OCI-LY7 (cell line): Measurements from ENCODE around the gene G3BP2. TPM values are rescaled to one million over a fixed set of nuclear protein-coding genes. Genes with fewer than 3 reads are reported as not detected.

ENCODE experiments used
- BruUV-seq: library from RNA; stranded (reverse); fragments of 400-500 nt; replicated peaks from 2 replicates; lab custom pipeline; 2021; lab: Mats Ljungman, UMichigan
- CTCF ChIA-PET: fragments of 300-600 bp; sonication (Branson Sonifier 250); formaldehyde crosslinking; loops from one replicate; lab custom pipeline; 2022; ENCODE audit warnings: antibody characterized with exemption; ENCODE audit not compliant: unreplicated experiment; lab: Charles Lee
- POLR2A ChIA-PET: fragments of 300-600 bp; sonication (Branson Sonifier 250); formaldehyde crosslinking; loops from one replicate; lab custom pipeline; 2022; ENCODE audit warnings: antibody characterized with exemption; lab: Charles Lee
- DNase-seq: peaks from one replicate; pipeline ENCODE4 v3.0.0-alpha.2; 2015; ENCODE audit warnings: low spot score
- H2AFZ ChIP-seq: fragments of 200-600 bp; sonication (generic), shearing (Covaris generic); 2 replicates; pipeline ENCODE4 v1.6.1; 2014; ENCODE audit warnings: mild to moderate bottlenecking, antibody characterized with exemption, low read length, moderate library complexity
- H3K27ac ChIP-seq: fragments of 200-600 bp; sonication (generic); 2 replicates; pipeline ENCODE4 v1.5.1; 2014; ENCODE audit warnings: mixed run types, low read depth, mild to moderate bottlenecking, moderate library complexity, low read length, inconsistent platforms; ENCODE audit not compliant: poor library complexity, severe bottlenecking
- H3K36me3 ChIP-seq: fragments of 200-600 bp; sonication (generic); 2 replicates; pipeline ENCODE4 v1.6.1; 2014; ENCODE audit warnings: mild to moderate bottlenecking, antibody characterized with exemption, low read length, moderate library complexity, mixed read lengths; ENCODE audit not compliant: insufficient read depth
- H3K4me1 ChIP-seq: fragments of 200-600 bp; sonication (generic); 2 replicates; pipeline ENCODE4 v1.5.1; 2014; ENCODE audit warnings: mild to moderate bottlenecking, low read length; ENCODE audit not compliant: insufficient read depth, poor library complexity, severe bottlenecking
- H3K4me2 ChIP-seq: fragments of 200-600 bp; sonication (generic); 2 replicates; pipeline ENCODE4 v1.6.1; 2014; ENCODE audit warnings: mild to moderate bottlenecking, low read length
- H3K4me3 ChIP-seq: fragments of 200-600 bp; sonication (generic); 2 replicates; pipeline ENCODE4 v1.5.1; 2014; ENCODE audit warnings: mild to moderate bottlenecking, low read depth, low read length; ENCODE audit not compliant: poor library complexity, severe bottlenecking
- H3K79me2 ChIP-seq: fragments of 200-600 bp; sonication (generic); 2 replicates; pipeline ENCODE4 v1.6.1; 2016; ENCODE audit warnings: low read depth, mild to moderate bottlenecking, low read length, moderate library complexity, mixed read lengths; ENCODE audit not compliant: insufficient read depth
- H3K9me2 ChIP-seq: fragments of 200-600 bp; sonication (generic); 2 replicates; pipeline ENCODE4 v1.6.1; 2016; ENCODE audit warnings: mild to moderate bottlenecking, low read length, mixed read lengths; ENCODE audit not compliant: insufficient read depth
- H3K9me3 ChIP-seq: fragments of 200-600 bp; sonication (generic); 2 replicates; pipeline ENCODE4 v1.6.1; 2014; ENCODE audit warnings: mild to moderate bottlenecking, mixed run types, low read length, mixed read lengths
- H4K20me1 ChIP-seq: fragments of 200-600 bp; sonication (generic); 2 replicates; pipeline ENCODE4 v1.6.1; 2014; ENCODE audit warnings: mild to moderate bottlenecking, antibody characterized with exemption, low read length, moderate library complexity, mixed read lengths; ENCODE audit not compliant: insufficient read depth
- EZH2phosphoT487 ChIP-seq: fragments of 200-600 bp; sonication (generic); IDR thresholded peaks from 2 replicates; pipeline ENCODE4 v1.6.1; 2018; ENCODE audit warnings: low read depth, borderline replicate concordance, mild to moderate bottlenecking, mixed run types, antibody characterized with exemption, low read length, moderate library complexity, mixed read lengths
- intact Hi-C: fragments of 100-400 bp; cut with micrococcal nuclease; formaldehyde crosslinking; loops from one replicate; pipeline ENCODE4 v1.10.0; 2022; ENCODE audit not compliant: unreplicated experiment
- total RNA-seq, 2 experiments: library from RNA; depleted of rRNA in 1 of 2; stranded (reverse); fragments of >200 nt in 1 of 2; shearing (Covaris generic) in 1 of 2; gene quantifications; 2 replicates each; pipeline ENCODE4 v1.2.3, GENCODE V29; 2014 to 2022
- TF ChIP-seq, protein P1 (sequence below): fragments of 200-600 bp; sonication (generic); conservative IDR thresholded peaks from 2 replicates; pipeline ENCODE4 v1.5.1; 2014; ENCODE audit warnings: mild to moderate bottlenecking, antibody characterized with exemption, low read length, moderate library complexity, mixed read lengths

G3BP2 gene
- total RNA-seq, 2 experiments from 2014 or later: 56.7 to 147 TPM

DNA sequence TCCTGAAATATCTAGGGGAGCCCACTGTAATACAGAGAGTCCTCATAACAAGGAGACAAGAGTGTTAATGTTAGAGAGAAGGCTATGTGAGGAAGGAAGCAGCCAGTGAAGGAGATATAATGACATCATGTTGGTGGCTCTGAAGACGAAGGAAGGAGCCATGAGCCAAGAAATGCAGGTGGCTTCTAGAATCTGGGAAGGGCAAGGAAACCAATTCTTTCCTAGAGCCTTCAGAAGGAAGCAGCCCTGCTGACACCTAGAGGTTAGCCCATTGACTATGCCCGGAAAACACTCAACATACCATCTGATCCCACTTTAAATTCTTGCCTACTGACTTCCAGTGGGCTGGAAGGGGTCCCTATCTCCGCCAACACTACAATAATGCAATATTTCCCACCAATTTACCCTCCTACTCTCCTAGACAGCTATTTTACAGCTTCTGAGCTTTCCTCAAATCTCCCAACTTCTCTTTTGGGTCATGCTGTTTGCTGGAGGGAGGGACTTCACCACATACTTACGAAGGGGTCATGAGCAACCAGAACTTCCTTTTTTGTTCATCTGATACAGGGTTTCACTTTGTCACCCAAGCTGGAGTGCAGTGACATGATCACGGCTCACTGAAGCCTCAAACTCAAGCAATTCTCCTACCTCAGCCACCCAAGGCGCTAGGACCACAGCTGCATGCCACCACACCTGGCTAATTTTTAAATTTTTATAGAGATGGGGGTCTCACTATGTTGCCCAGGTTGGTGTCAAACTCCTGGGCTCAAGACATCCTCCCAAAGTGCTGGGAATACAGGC, 25.2 kb upstream of the G3BP2 start:
- peak overlapping the region; percentile 37; the same call in 1 of the 2 replicates for H3K4me2 ChIP-seq
- CTCF ChIA-PET: no interaction called here
- H3K9me2 ChIP-seq: no peaks in the 10 kb centered on the region
- TF ChIP-seq, protein P1, sequence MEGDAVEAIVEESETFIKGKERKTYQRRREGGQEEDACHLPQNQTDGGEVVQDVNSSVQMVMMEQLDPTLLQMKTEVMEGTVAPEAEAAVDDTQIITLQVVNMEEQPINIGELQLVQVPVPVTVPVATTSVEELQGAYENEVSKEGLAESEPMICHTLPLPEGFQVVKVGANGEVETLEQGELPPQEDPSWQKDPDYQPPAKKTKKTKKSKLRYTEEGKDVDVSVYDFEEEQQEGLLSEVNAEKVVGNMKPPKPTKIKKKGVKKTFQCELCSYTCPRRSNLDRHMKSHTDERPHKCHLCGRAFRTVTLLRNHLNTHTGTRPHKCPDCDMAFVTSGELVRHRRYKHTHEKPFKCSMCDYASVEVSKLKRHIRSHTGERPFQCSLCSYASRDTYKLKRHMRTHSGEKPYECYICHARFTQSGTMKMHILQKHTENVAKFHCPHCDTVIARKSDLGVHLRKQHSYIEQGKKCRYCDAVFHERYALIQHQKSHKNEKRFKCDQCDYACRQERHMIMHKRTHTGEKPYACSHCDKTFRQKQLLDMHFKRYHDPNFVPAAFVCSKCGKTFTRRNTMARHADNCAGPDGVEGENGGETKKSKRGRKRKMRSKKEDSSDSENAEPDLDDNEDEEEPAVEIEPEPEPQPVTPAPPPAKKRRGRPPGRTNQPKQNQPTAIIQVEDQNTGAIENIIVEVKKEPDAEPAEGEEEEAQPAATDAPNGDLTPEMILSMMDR: no peak
- TF ChIP-seq EZH2phosphoT487: no peak
- POLR2A ChIA-PET: interaction anchor here (0.7 to 1.0 kb wide), 2 partner anchors 15 to 50 kb away, joined by 3 to 4 read pairs; no protein-coding TSS in a partner anchor
- H4K20me1 ChIP-seq: no peaks in the 10 kb centered on the region
- H3K4me1 ChIP-seq: peaks cover 13% of the 10 kb centered on the region
- no peak overlapping the region for H3K4me3 ChIP-seq
- H3K79me2 ChIP-seq: no peaks in the 10 kb centered on the region
- H3K9me3 ChIP-seq: no peaks in the 10 kb centered on the region
- intact Hi-C loops: no loop called here
- no peak overlapping the region for H3K27ac ChIP-seq
- no peaks in the 10 kb centered on the region; the same call in 1 of the 2 replicates for H3K36me3 ChIP-seq
- no TSS peak for BruUV-seq
- peak overlapping the region; percentile 73 for H2AFZ ChIP-seq
- peak; percentile 53 for DNase-seq

DNA sequence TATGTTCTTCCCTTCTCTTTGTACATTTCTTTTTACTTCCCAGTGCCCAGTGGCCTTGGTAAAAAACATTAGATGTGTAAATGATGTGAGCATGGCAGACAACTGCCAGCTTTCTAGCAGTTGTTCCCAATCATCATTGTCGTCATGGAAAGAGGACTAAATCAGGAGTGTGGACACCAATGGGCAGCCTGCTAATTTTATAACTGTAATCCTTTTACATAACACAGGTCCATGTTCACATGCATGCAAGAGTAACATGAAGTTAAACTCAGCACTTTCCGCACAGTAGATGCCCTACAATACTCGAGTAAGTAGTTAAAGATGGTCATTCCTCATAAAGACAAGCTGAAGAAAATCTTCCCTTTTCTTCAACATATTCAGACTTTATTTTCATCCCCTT, 23.4 kb upstream of the G3BP2 start:
- Histone ChIP-seq H3K4me2 (no peak overlapping the region), H3K9me2 (no peaks in the 10 kb centered on the region), H3K36me3 (no peaks in the 10 kb centered on the region; the same call in 1 of the 2 replicates), H3K9me3 (no peaks in the 10 kb centered on the region), H3K4me3 (no peak overlapping the region), H2AFZ (no peak overlapping the region), H4K20me1 (no peaks in the 10 kb centered on the region), H3K27ac (no peak overlapping the region), H3K79me2 (no peaks in the 10 kb centered on the region), H3K4me1 (peaks cover 13% of the 10 kb centered on the region)
- no peak for TF ChIP-seq EZH2phosphoT487
- TF ChIP-seq, protein P1: no peak
- POLR2A ChIA-PET: interaction anchor here (1.2 kb wide), 1 partner anchor 23 kb away, joined by 3 read pairs; no protein-coding TSS in a partner anchor
- CTCF ChIA-PET: no interaction called here
- DNase-seq: no peak
- no TSS peak for BruUV-seq
- intact Hi-C loops: no loop called here
